Stimulated activated CD4-positive, alpha-beta T cell treated with anti-CD3 and anti-CD28 coated beads, Interleukin-1b, Interleukin-23, amount 100 ng/mL, for 4 hours (primary cell): Measurements from ENCODE around the gene WDPCP.
"Not testable (repeated sequence)": the region's sequence is repeated elsewhere in the genome, so short reads cannot be mapped to it uniquely, and the experiment has no call there.

Experiments
- DNase-seq, 2 donors: peaks; one replicate each; pipeline ENCODE4 v3.0.0-alpha.2; 2020; ENCODE audit warnings: low read depth in 2 of 2

WDPCP gene

GRCh38 chr2:63364866-63365265 is 223.4 kb downstream of the WDPCP start:
- DNase-seq, result no peak

- DNase-seq, result not testable (repeated sequence)
Measured at GRCh38 chr2:63357722-63358121, 230.6 kb downstream of the WDPCP start.

- no peak for DNase-seq
Measured at GRCh38 chr2:63347361-63347760, 240.9 kb downstream of the WDPCP start.

GRCh38 chr2:63346411-63346810 is 241.9 kb downstream of the WDPCP start:
- DNase-seq, result no peak

GRCh38 chr2:63345285-63345633 is 243.0 kb downstream of the WDPCP start:
- DNase-seq, result no peak

- no peak for DNase-seq
Measured at GRCh38 chr2:63344575-63345284, 243.5 kb downstream of the WDPCP start.

GRCh38 chr2:63343397-63344109 is 244.7 kb downstream of the WDPCP start:
- no peak for DNase-seq

GRCh38 chr2:63340443-63340842 is 247.8 kb downstream of the WDPCP start:
- no peak for DNase-seq

GRCh38 chr2:63334910-63335309 is 253.4 kb downstream of the WDPCP start:
- DNase-seq, result no peak

- DNase-seq, result no peak
Measured at GRCh38 chr2:63326473-63326872, 261.8 kb downstream of the WDPCP start.

GRCh38 chr2:63323662-63324061 is 264.6 kb downstream of the WDPCP start:
- not testable (repeated sequence) for DNase-seq

- not testable (repeated sequence) for DNase-seq
Measured at GRCh38 chr2:63321973-63322372, 266.3 kb downstream of the WDPCP start.

- no peak for DNase-seq
Measured at GRCh38 chr2:63320669-63321068, 267.6 kb downstream of the WDPCP start.

- DNase-seq, result no peak
Measured at GRCh38 chr2:63310614-63311013, 277.7 kb downstream of the WDPCP start.

GRCh38 chr2:63301481-63301880 is 286.8 kb downstream of the WDPCP start:
- DNase-seq, result no peak

GRCh38 chr2:63300835-63301234 is 287.4 kb downstream of the WDPCP start:
- no peak for DNase-seq

GRCh38 chr2:63287956-63288355 is 300.3 kb downstream of the WDPCP start:
- no peak for DNase-seq

- DNase-seq, result not testable (repeated sequence)
Measured at GRCh38 chr2:63286520-63286919, 301.8 kb downstream of the WDPCP start.

GRCh38 chr2:63283273-63283672 is 305.0 kb downstream of the WDPCP start:
- no peak for DNase-seq

- DNase-seq, result no peak
Measured at GRCh38 chr2:63272560-63272959, 315.7 kb downstream of the WDPCP start.

GRCh38 chr2:63270717-63271116 is 317.6 kb downstream of the WDPCP start:
- no peak for DNase-seq

- no peak for DNase-seq
Measured at GRCh38 chr2:63268946-63269345, 319.3 kb downstream of the WDPCP start.

GRCh38 chr2:63261137-63261621 is 327.1 kb downstream of the WDPCP start:
- DNase-seq, result no peak
